Neural progenitor cell (in vitro differentiated cells): ENCODE data around the gene IL17C.

Experiments used
- EZH2phosphoT487 ChIP-seq: fragments of 200-600 bp; sonication (generic); IDR thresholded peaks from 2 replicates; pipeline ENCODE4 v1.6.1; 2017; ENCODE audit warnings: antibody characterized with exemption
- TF ChIP-seq, protein P1 (sequence below): fragments of 200-600 bp; sonication (generic); IDR thresholded peaks from 2 replicates; pipeline ENCODE4 v1.5.1; 2017; ENCODE audit warnings: antibody characterized with exemption, mild to moderate bottlenecking

DNA sequence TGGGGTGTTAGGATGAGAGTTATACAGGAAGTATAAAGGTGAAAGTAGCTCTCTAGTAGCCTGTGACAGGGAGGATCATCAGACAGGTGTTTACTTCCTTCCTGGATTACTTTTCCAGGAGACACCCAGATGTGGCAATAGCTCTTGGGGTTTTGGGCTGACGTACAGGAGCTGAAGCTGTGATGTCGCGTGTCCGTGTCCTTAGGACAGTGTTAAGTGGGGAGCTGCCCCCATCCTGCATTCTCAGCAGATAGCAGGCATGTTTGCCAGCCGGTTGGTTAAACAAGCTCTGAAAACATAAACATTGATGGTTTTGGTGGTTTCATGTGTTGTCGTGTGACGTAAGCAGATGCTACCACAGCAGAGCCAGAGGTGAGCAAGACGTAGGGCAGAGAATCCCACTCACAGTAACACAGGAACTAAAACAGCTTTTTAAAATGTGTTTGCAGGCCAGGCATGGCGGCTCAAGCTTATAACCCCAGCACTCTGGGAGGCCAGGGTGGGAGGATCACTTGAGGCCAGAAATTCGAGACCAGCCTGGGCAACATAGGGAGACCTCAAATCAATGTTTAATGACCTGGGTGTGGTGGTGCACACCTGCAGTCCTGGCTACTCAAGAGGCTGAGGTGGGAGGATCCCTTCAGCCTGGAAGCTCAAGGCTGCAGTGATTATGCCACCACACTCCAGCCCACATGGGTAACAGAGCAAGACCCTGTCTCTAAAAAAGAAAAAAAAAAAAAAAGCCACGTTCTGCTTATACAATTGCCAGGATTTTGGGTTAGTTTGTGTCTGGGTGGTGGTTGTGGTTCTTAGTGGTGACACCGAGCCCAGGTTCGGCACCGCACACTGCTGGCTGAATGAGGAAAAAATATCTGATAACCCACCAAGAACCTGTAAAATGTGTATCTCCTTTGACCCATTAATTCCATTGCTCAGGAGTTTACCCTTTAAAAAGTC lies 18.2 kb upstream of the IL17C start:
- no peak for TF ChIP-seq EZH2phosphoT487
- TF ChIP-seq, protein P1, sequence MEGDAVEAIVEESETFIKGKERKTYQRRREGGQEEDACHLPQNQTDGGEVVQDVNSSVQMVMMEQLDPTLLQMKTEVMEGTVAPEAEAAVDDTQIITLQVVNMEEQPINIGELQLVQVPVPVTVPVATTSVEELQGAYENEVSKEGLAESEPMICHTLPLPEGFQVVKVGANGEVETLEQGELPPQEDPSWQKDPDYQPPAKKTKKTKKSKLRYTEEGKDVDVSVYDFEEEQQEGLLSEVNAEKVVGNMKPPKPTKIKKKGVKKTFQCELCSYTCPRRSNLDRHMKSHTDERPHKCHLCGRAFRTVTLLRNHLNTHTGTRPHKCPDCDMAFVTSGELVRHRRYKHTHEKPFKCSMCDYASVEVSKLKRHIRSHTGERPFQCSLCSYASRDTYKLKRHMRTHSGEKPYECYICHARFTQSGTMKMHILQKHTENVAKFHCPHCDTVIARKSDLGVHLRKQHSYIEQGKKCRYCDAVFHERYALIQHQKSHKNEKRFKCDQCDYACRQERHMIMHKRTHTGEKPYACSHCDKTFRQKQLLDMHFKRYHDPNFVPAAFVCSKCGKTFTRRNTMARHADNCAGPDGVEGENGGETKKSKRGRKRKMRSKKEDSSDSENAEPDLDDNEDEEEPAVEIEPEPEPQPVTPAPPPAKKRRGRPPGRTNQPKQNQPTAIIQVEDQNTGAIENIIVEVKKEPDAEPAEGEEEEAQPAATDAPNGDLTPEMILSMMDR = no peak
